Fibroblast of lung (primary cell): ENCODE data around the gene DAB1. TPM values are rescaled to one million over a fixed set of nuclear protein-coding genes. Genes with fewer than 3 reads are reported as not detected.

Experiments
- DNase-seq, 2 donors: peaks; one replicate each; pipeline versions ENCODE4 v3.0.0 to v3.0.0-alpha.2; 2010; ENCODE audit warnings: low read depth in 2 of 2
- H2AFZ ChIP-seq: 2 replicates; pipeline ENCODE4 v1.5.1; 2012; ENCODE audit warnings: low read length, control low read depth, inconsistent platforms
- H3K27ac ChIP-seq: 2 replicates; pipeline ENCODE4 v1.5.1; 2011; ENCODE audit warnings: low read length, control low read depth; ENCODE audit not compliant: insufficient read depth
- H3K27me3 ChIP-seq: 2 replicates; pipeline ENCODE4 v1.5.1; 2011; ENCODE audit warnings: mild to moderate bottlenecking, low read length; ENCODE audit not compliant: control insufficient read depth, insufficient read depth
- H3K36me3 ChIP-seq: 2 replicates; pipeline ENCODE4 v1.5.1; 2011; ENCODE audit warnings: low read length; ENCODE audit not compliant: control insufficient read depth, insufficient read depth
- H3K4me1 ChIP-seq: 2 replicates; pipeline ENCODE4 v1.5.1; 2011; ENCODE audit warnings: low read length; ENCODE audit not compliant: control insufficient read depth, insufficient read depth; ENCODE audit errors: extremely low read depth
- H3K4me2 ChIP-seq: 2 replicates; pipeline ENCODE4 v1.5.1; 2011; ENCODE audit warnings: low read length, control low read depth; ENCODE audit not compliant: insufficient read depth; ENCODE audit errors: extremely low read depth
- H3K4me3 ChIP-seq, 4 experiments: fragments of 200-600 bp in 1 of 4; sonication (generic) in 1 of 4; replicated peaks in 1 of 4; 2 replicates each; pipeline ENCODE4 v1.5.1; 2011 to 2016; ENCODE audit warnings: low read length in 4 of 4, low read depth in 3 of 4, mild to moderate bottlenecking in 3 of 4, control low read depth in 2 of 4, inconsistent platforms in 1 of 4, mixed read lengths in 1 of 4; ENCODE audit not compliant: insufficient read depth in 1 of 4; ENCODE audit errors: control extremely low read depth in 1 of 4
- H3K79me2 ChIP-seq: 2 replicates; pipeline ENCODE4 v1.5.1; 2012; ENCODE audit warnings: mild to moderate bottlenecking, low read length, inconsistent platforms; ENCODE audit not compliant: control insufficient read depth, insufficient read depth
- H3K9ac ChIP-seq: 2 replicates; pipeline ENCODE4 v1.5.1; 2011; ENCODE audit warnings: mild to moderate bottlenecking, low read length, control low read depth; ENCODE audit not compliant: insufficient read depth
- H3K9me3 ChIP-seq: 2 replicates; pipeline ENCODE4 v1.5.1; 2012; ENCODE audit warnings: low read depth, low read length; ENCODE audit not compliant: control insufficient read depth, insufficient read depth
- H4K20me1 ChIP-seq: 2 replicates; pipeline ENCODE4 v1.5.1; 2011; ENCODE audit warnings: low read length; ENCODE audit not compliant: control insufficient read depth, insufficient read depth; ENCODE audit errors: extremely low read depth
- CTCF ChIP-seq, 2 donors: IDR thresholded peaks in 1 of 2; conservative IDR thresholded peaks in 1 of 2; 1 replicate in 1 of 2; 2 replicates in 1 of 2; pipeline ENCODE4 v1.5.1; 2011 to 2012; ENCODE audit warnings: low read length in 2 of 2, control low read depth in 1 of 2, inconsistent platforms in 1 of 2, low read depth in 1 of 2, mild to moderate bottlenecking in 1 of 2
- EZH2 ChIP-seq: IDR thresholded peaks from 2 replicates; pipeline ENCODE4 v1.5.1; 2012; ENCODE audit warnings: low read length, control low read depth, mild to moderate bottlenecking; ENCODE audit errors: missing control alignments
- polyA plus RNA-seq, 2 donors: library from polyadenylated mRNA; depleted of rRNA in 1 of 2; stranded (reverse) in 1 of 2; unstranded in 1 of 2; fragments of >200 nt; gene quantifications; 2 replicates each; pipeline ENCODE4 v1.2.1, GENCODE V29; 2011 to 2012; ENCODE audit warnings: missing spikeins in 1 of 2
- total RNA-seq: library from RNA; depleted of rRNA; stranded (reverse); fragments of >200 nt; gene quantifications from 2 replicates; pipeline ENCODE4 v1.2.1, GENCODE V29; 2014

Gene DAB1
- total and polyA plus RNA-seq, 2 donors (not counting 1 experiment from before 2014, with no cell fraction given): 0.17 to 2.0 TPM

- no peak for DNase-seq
- Histone ChIP-seq H3K9ac (no peak overlapping the region), H3K36me3 (no peaks in the 10 kb centered on the region), H3K4me1 (no peaks in the 10 kb centered on the region), H3K79me2 (no peaks in the 10 kb centered on the region), H2AFZ (no peak overlapping the region), H4K20me1 (no peaks in the 10 kb centered on the region), H3K27ac (no peak overlapping the region), H3K9me3 (no peaks in the 10 kb centered on the region), H3K4me3 (no peak overlapping the region), H3K4me2 (no peak overlapping the region), H3K27me3 (no peaks in the 10 kb centered on the region)
- TF ChIP-seq EZH2 (no peak), CTCF (conservative IDR thresholded peaks at IDR 0.05 in 1 of 2, IDR thresholded peaks at IDR 0.05 in 1 of 2; ENCODE audit: low read depth in 1 of 2, low read length in 2 of 2) (no peak)
Observed at GRCh38 chr1:57385336-57385735, 38.5 kb downstream of the DAB1 start.

- H3K9me3 ChIP-seq: no peaks in the 10 kb centered on the region
- H3K79me2 ChIP-seq: no peaks in the 10 kb centered on the region
- no peak overlapping the region for H3K4me2 ChIP-seq
- no peak for DNase-seq
- H3K4me1 ChIP-seq: no peaks in the 10 kb centered on the region
- no peak overlapping the region for H2AFZ ChIP-seq
- no peaks in the 10 kb centered on the region for H4K20me1 ChIP-seq
- TF ChIP-seq EZH2 (no peak), CTCF (conservative IDR thresholded peaks at IDR 0.05 in 1 of 2, IDR thresholded peaks at IDR 0.05 in 1 of 2; ENCODE audit: low read depth in 1 of 2, low read length in 2 of 2) (no peak)
- no peak overlapping the region for H3K4me3 ChIP-seq
- H3K27me3 ChIP-seq: no peaks in the 10 kb centered on the region
- no peaks in the 10 kb centered on the region for H3K36me3 ChIP-seq
- H3K27ac ChIP-seq: no peak overlapping the region
- no peak overlapping the region for H3K9ac ChIP-seq
Observed at GRCh38 chr1:57384901-57385300, 39.0 kb downstream of the DAB1 start.

GRCh38 chr1:57384284-57384683 lies 39.6 kb downstream of the DAB1 start:
- Histone ChIP-seq H3K9me3 (no peaks in the 10 kb centered on the region), H2AFZ (no peak overlapping the region), H3K4me3 (no peak overlapping the region), H3K4me1 (no peaks in the 10 kb centered on the region), H4K20me1 (no peaks in the 10 kb centered on the region), H3K79me2 (no peaks in the 10 kb centered on the region), H3K9ac (no peak overlapping the region), H3K4me2 (no peak overlapping the region), H3K36me3 (no peaks in the 10 kb centered on the region), H3K27me3 (no peaks in the 10 kb centered on the region), H3K27ac (no peak overlapping the region)
- TF ChIP-seq EZH2 (no peak), CTCF (conservative IDR thresholded peaks at IDR 0.05 in 1 of 2, IDR thresholded peaks at IDR 0.05 in 1 of 2; ENCODE audit: low read depth in 1 of 2, low read length in 2 of 2) (no peak)
- DNase-seq: no peak
